ENCODE measurements around the gene PDZRN3. TPM values are rescaled to one million over a fixed set of nuclear protein-coding genes. Genes with fewer than 3 reads are reported as not detected.

The PDZRN3 gene
- total RNA-seq, 4 donors from 2014 or later: 13.3 to 81.7 (median 19.7) TPM

- Histone ChIP-seq H3K9me3 (no peaks in the 10 kb centered on the region), H3K36me3 (no peaks in the 10 kb centered on the region), H3K4me1 (no peaks in the 10 kb centered on the region), H3K27ac (no peak overlapping the region), H3K4me3 (no peak overlapping the region), H3K27me3 (no peaks in the 10 kb centered on the region)
- DNase-seq: no peak
- TF ChIP-seq POLR2A (IDR thresholded peaks at IDR 0.05): no peak
These were observed 10.5 kb upstream of the PDZRN3 start for GRCh38 chr3:73635254-73635653.

GRCh38 chr3:73633916-73634344 lies 9.2 kb upstream of the PDZRN3 start:
- TF ChIP-seq POLR2A (IDR thresholded peaks at IDR 0.05) (no peak), CTCF (IDR thresholded peaks at IDR 0.05) (no peak)
- DNase-seq: no peak
- no peaks in the 10 kb centered on the region for H3K27me3 ChIP-seq
- no peaks in the 10 kb centered on the region for H3K9me3 ChIP-seq
- H3K4me1 ChIP-seq: no peaks in the 10 kb centered on the region
- H3K4me3 ChIP-seq: no peak overlapping the region
- no peaks in the 10 kb centered on the region for H3K36me3 ChIP-seq
- H3K27ac ChIP-seq: no peak overlapping the region

- no peak for DNase-seq
- no peaks in the 10 kb centered on the region for H3K9me3 ChIP-seq
- no peaks in the 10 kb centered on the region for H3K4me1 ChIP-seq
- no peaks in the 10 kb centered on the region for H3K36me3 ChIP-seq
- no peak overlapping the region for H3K4me3 ChIP-seq
- TF ChIP-seq CTCF (IDR thresholded peaks at IDR 0.05): no peak
- H3K27ac ChIP-seq: no peak overlapping the region
- no peaks in the 10 kb centered on the region for H3K27me3 ChIP-seq
These were observed 8.7 kb upstream of the PDZRN3 start for GRCh38 chr3:73633453-73633852.

- no peaks in the 10 kb centered on the region for H3K4me1 ChIP-seq
- H3K27ac ChIP-seq: peak overlapping the region in 1 of 4 donors; percentile 93
- H3K27me3 ChIP-seq: no peaks in the 10 kb centered on the region
- H3K36me3 ChIP-seq: no peaks in the 10 kb centered on the region
- no peak overlapping the region for H3K4me3 ChIP-seq
- no peak for TF ChIP-seq CTCF (IDR thresholded peaks at IDR 0.05)
- no peak for TF ChIP-seq POLR2A (IDR thresholded peaks at IDR 0.05)
- no peaks in the 10 kb centered on the region for H3K9me3 ChIP-seq
- no peak for DNase-seq
These were observed 1.4 kb upstream of the PDZRN3 start for GRCh38 chr3:73626106-73626505.

- DNase-seq: peak in 2 of 3 donors; percentile 45 to 59
- TF ChIP-seq POLR2A (IDR thresholded peaks at IDR 0.05) (no peak), CTCF (IDR thresholded peaks at IDR 0.05) (peak in 1 of 6 experiments; percentile 15)
- Histone ChIP-seq H3K4me1 (no peaks in the 10 kb centered on the region), H3K9me3 (no peaks in the 10 kb centered on the region), H3K36me3 (no peaks in the 10 kb centered on the region), H3K4me3 (peak overlapping the region; percentile 34 to 71 (median 53)), H3K27ac (peak overlapping the region; percentile 62 to 93 (median 75)), H3K27me3 (no peaks in the 10 kb centered on the region)
These were observed 522 bp downstream of the PDZRN3 start for GRCh38 chr3:73624017-73624820.

GRCh38 chr3:73623346-73623745 lies 1.4 kb downstream of the PDZRN3 start:
- Histone ChIP-seq H3K4me1 (no peaks in the 10 kb centered on the region), H3K9me3 (no peaks in the 10 kb centered on the region), H3K27ac (peak overlapping the region in 3 of 4 donors; percentile 70 to 93 (median 80)), H3K27me3 (no peaks in the 10 kb centered on the region), H3K36me3 (no peaks in the 10 kb centered on the region), H3K4me3 (peak overlapping the region; percentile 34 to 71 (median 53))
- no peak for TF ChIP-seq POLR2A (IDR thresholded peaks at IDR 0.05)
- TF ChIP-seq CTCF (IDR thresholded peaks at IDR 0.05): no peak
- no peak for DNase-seq

Data from Peyer's patch (tissue), 4 donors.